RWPE2 (cell line): ENCODE data around the gene LRRC2.

ENCODE experiments used
- ATAC-seq: fragments of 200-7000 bp; cut with Tn5 transposase; 3 replicates; pipeline ENCODE4 v1.9.1; 2021; ENCODE audit warnings: low read depth
- DNase-seq: peaks from one replicate; pipeline ENCODE4 v3.0.0-alpha.2; 2020; ENCODE audit warnings: low spot score
- H3K27ac ChIP-seq: fragments of 450-650 bp; 2 replicates; pipeline ENCODE4 v1.5.1; 2017; ENCODE audit warnings: mild to moderate bottlenecking; ENCODE audit not compliant: poor library complexity, severe bottlenecking
- H3K27me3 ChIP-seq: fragments of 250-450 bp; sonication (Bioruptor Pico); 2 replicates; pipeline ENCODE4 v1.5.1; 2021; ENCODE audit warnings: mild to moderate bottlenecking, moderate library complexity; ENCODE audit not compliant: insufficient read depth, poor library complexity, severe bottlenecking
- H3K36me3 ChIP-seq: fragments of 250-450 bp; sonication (Bioruptor Pico); 2 replicates; pipeline ENCODE4 v1.5.1; 2020; ENCODE audit warnings: low read depth, mild to moderate bottlenecking, moderate library complexity
- H3K4me1 ChIP-seq: fragments of 250-450 bp; sonication (Bioruptor Pico); 2 replicates; pipeline ENCODE4 v1.5.1; 2021; ENCODE audit warnings: mild to moderate bottlenecking, moderate library complexity; ENCODE audit not compliant: insufficient read depth, poor library complexity, severe bottlenecking
- H3K4me3 ChIP-seq: fragments of 250-450 bp; sonication (Bioruptor Pico); 2 replicates; pipeline ENCODE4 v1.5.1; 2021; ENCODE audit warnings: mild to moderate bottlenecking, moderate library complexity; ENCODE audit not compliant: severe bottlenecking
- H3K9me3 ChIP-seq: fragments of 250-450 bp; sonication (Bioruptor Pico); 2 replicates; pipeline ENCODE4 v1.5.1; 2021; ENCODE audit warnings: mild to moderate bottlenecking, moderate library complexity; ENCODE audit not compliant: severe bottlenecking
- TF ChIP-seq, protein P1 (sequence below): fragments of 450-650 bp; IDR thresholded peaks from one replicate; pipeline ENCODE4 v1.5.1; 2017; ENCODE audit warnings: mild to moderate bottlenecking, moderate library complexity; ENCODE audit not compliant: poor library complexity, severe bottlenecking

LRRC2 gene

DNA sequence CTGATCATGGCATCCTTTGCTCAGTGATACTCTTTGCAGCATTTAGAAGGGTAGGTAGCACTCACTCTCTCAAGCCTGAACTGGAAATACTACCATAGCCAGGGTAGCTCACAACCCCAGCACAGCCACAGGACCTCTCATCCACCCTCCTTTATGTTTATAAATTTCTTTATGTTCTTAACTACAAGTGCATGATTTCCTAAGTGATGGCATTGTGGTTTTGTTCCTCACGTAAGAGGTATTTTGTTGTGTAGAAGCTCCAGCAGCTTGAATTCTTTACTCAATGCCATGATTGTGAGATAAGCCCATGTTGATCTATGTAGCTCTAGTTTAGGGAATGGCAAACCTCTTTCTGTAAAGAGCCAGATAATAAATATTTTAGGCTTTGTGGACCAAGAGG lies 76.2 kb downstream of the LRRC2 start:
- Histone ChIP-seq H3K27ac (no peak overlapping the region), H3K4me3 (no peak overlapping the region), H3K27me3 (no peaks in the 10 kb centered on the region), H3K4me1 (peaks cover 9% of the 10 kb centered on the region), H3K36me3 (no peaks in the 10 kb centered on the region), H3K9me3 (no peaks in the 10 kb centered on the region)
- TF ChIP-seq, protein P1, sequence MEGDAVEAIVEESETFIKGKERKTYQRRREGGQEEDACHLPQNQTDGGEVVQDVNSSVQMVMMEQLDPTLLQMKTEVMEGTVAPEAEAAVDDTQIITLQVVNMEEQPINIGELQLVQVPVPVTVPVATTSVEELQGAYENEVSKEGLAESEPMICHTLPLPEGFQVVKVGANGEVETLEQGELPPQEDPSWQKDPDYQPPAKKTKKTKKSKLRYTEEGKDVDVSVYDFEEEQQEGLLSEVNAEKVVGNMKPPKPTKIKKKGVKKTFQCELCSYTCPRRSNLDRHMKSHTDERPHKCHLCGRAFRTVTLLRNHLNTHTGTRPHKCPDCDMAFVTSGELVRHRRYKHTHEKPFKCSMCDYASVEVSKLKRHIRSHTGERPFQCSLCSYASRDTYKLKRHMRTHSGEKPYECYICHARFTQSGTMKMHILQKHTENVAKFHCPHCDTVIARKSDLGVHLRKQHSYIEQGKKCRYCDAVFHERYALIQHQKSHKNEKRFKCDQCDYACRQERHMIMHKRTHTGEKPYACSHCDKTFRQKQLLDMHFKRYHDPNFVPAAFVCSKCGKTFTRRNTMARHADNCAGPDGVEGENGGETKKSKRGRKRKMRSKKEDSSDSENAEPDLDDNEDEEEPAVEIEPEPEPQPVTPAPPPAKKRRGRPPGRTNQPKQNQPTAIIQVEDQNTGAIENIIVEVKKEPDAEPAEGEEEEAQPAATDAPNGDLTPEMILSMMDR: no peak
- ATAC-seq (no peak), DNase-seq (no peak)

- H3K9me3 ChIP-seq: no peaks in the 10 kb centered on the region
- ATAC-seq (no peak), DNase-seq (no peak)
- no peak overlapping the region for H3K27ac ChIP-seq
- H3K27me3 ChIP-seq: no peaks in the 10 kb centered on the region
- TF ChIP-seq, protein P1: no peak
- peaks cover 9% of the 10 kb centered on the region for H3K4me1 ChIP-seq
- no peak overlapping the region for H3K4me3 ChIP-seq
- no peaks in the 10 kb centered on the region for H3K36me3 ChIP-seq
These were observed 76.7 kb downstream of the LRRC2 start for GRCh38 chr3:46489381-46489780.

DNA sequence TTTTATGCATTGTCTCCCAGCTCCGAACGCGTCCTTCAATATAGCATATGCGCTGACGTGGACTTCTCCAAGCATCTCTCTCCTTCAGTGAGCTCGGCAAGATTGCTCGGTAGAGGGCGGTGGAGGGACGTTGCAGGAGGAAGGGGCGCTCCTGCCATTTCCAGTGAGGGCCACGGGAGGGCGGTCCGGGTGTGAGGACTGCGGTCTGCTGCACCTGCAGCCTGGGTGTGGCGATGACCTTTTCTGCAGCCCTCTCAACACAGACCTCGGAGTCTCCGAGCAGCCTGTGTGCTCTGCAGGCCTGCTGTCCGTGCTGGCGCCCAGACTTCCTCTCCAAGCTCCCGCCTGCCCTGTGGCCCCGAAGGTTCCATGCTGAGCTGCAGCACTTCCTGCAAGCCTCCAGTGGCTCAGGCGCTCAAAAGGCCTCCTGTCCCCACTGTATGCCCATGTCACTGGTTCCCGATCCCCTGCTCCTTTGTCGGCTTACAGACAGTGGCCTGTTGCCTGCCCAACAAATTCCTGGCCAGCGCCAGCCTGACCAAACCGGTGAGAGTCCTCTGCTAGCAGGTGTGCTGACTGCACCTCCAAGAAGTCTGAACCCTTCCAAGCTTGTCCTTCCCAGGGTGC lies 77.3 kb downstream of the LRRC2 start:
- Histone ChIP-seq H3K4me3 (no peak overlapping the region), H3K36me3 (no peaks in the 10 kb centered on the region), H3K9me3 (no peaks in the 10 kb centered on the region), H3K4me1 (peaks cover 9% of the 10 kb centered on the region), H3K27me3 (no peaks in the 10 kb centered on the region), H3K27ac (no peak overlapping the region)
- DNase-seq (peak; percentile 88), ATAC-seq (peak; percentile 93)
- TF ChIP-seq, protein P1: peak; percentile 95

DNA sequence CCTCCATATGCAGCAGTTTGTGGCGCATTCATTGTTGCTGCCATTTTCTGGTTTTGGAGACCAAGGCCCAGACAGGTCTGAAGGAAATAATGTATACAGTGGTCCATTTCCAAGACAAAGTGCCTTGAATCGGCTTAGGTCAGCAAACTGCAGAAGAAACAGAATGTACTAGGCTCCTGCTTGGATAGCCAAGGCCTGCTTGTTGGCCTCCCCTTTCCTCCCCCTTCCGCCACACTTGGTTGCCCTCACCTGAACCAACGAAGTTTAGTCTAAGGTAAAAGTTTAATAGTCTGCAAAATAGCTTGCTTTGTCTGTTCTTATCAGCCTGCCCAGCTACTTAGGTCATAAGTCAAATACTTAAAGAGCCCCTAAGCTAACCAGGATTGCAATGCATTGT lies 80.3 kb downstream of the LRRC2 start:
- ATAC-seq (no peak), DNase-seq (no peak)
- Histone ChIP-seq H3K36me3 (no peaks in the 10 kb centered on the region), H3K4me3 (no peak overlapping the region), H3K27me3 (no peaks in the 10 kb centered on the region), H3K9me3 (no peaks in the 10 kb centered on the region), H3K4me1 (peaks cover 3% of the 10 kb centered on the region), H3K27ac (no peak overlapping the region)
- TF ChIP-seq, protein P1: no peak
